ENCODE data around the gene PPP1R7.

- TF ChIP-seq POLR2A (IDR thresholded peaks at IDR 0.05; ENCODE audit: low read depth, low read length) = no peak
- no peak for TF ChIP-seq BHLHE40 (IDR thresholded peaks at IDR 0.05; ENCODE audit: low read depth, low read length)
Observed at GRCh38 chr2:241207641-241208040, 57.4 kb downstream of the PPP1R7 start.

Measured in IMR-90 (cell line).